GM12878 (cell line): ENCODE results near the gene UQCRH. TPM values are rescaled to one million over a fixed set of nuclear protein-coding genes. Genes with fewer than 3 reads are reported as not detected.

Experiments
- CBFB ChIP-seq: IDR thresholded peaks from 2 replicates; pipeline ENCODE4 v1.6.1; 2016; ENCODE audit warnings: antibody characterized with exemption, low read depth
- MEF2A ChIP-seq: IDR thresholded peaks from 2 replicates; pipeline ENCODE4 v1.6.1; 2011; ENCODE audit warnings: low read depth, mild to moderate bottlenecking, low read length, moderate library complexity; ENCODE audit not compliant: insufficient read depth
- NR2F1 ChIP-seq: fragments of 450-650 bp; conservative IDR thresholded peaks from 2 replicates; pipeline ENCODE4 v1.6.1; 2017; ENCODE audit warnings: mild to moderate bottlenecking
- RAD51 ChIP-seq: fragments of 450-650 bp; IDR thresholded peaks from 2 replicates; pipeline ENCODE4 v1.6.1; 2016; ENCODE audit warnings: moderate library complexity, mild to moderate bottlenecking, inconsistent platforms
- SIN3A ChIP-seq: IDR thresholded peaks from 2 replicates; pipeline ENCODE4 v1.6.1; 2012; ENCODE audit warnings: low read depth, low read length, improper control_type of control experiment
- WRNIP1 ChIP-seq: IDR thresholded peaks from 2 replicates; pipeline ENCODE4 v1.6.1; 2011; ENCODE audit warnings: low read depth, low read length, improper control_type of control experiment, borderline replicate concordance
- polyA plus RNA-seq, 11 experiments: library from polyadenylated mRNA; depleted of rRNA in 4 of 11; unstranded in 6 of 11; stranded (reverse) in 5 of 11; fragments of >200 nt; fragmentation: Nextera tagmentation in 4 of 11; fragmentation: Illumina TruSeq in 1 of 11; extraction: Ambion mirVana in 4 of 11; extraction: Trizol in 1 of 11; gene quantifications; 1 replicate in 1 of 11; 2 replicates in 10 of 11; pipeline versions ENCODE4 v1.2.1 to v1.2.3, GENCODE V29; 2011 to 2016; ENCODE audit warnings: inconsistent platforms in 2 of 11, missing spikeins in 2 of 11, low read depth in 1 of 11
- total RNA-seq, 4 experiments: library from RNA; depleted of rRNA in 3 of 4; stranded (reverse); fragments of >200 nt in 3 of 4; fragmentation: Illumina TruSeq in 1 of 4; extraction: Trizol in 1 of 4; gene quantifications; 2 replicates each; pipeline versions ENCODE4 v1.2.1 to v1.2.3, GENCODE V29; 2013 to 2021
- TF ChIP-seq, protein P1 (sequence below): fragments of 150-350 bp; IDR thresholded peaks from 2 replicates; pipeline ENCODE4 v1.6.1; 2016; ENCODE audit warnings: low read depth, low read length
- TF ChIP-seq, protein P2 (sequence below): fragments of 450-650 bp; IDR thresholded peaks from 2 replicates; pipeline ENCODE4 v1.6.1; 2017; ENCODE audit warnings: mild to moderate bottlenecking, low read depth, inconsistent platforms; ENCODE audit not compliant: poor library complexity, severe bottlenecking
- TF ChIP-seq, protein P3 (sequence below): fragments of 450-650 bp; conservative IDR thresholded peaks from 2 replicates; pipeline ENCODE4 v1.6.1; 2017; ENCODE audit warnings: mild to moderate bottlenecking, moderate library complexity
- TF ChIP-seq, protein P4 (sequence below): fragments of 450-650 bp; IDR thresholded peaks from 2 replicates; pipeline ENCODE4 v1.6.1; 2018; ENCODE audit warnings: borderline replicate concordance, mild to moderate bottlenecking; ENCODE audit not compliant: partially characterized antibody
- TF ChIP-seq, protein P5 (sequence below): fragments of 450-650 bp; IDR thresholded peaks from 2 replicates; pipeline ENCODE4 v1.6.1; 2016; ENCODE audit warnings: mild to moderate bottlenecking
- TF ChIP-seq, protein P6 (sequence below): fragments of 450-650 bp; formaldehyde crosslinking; IDR thresholded peaks from 2 replicates; pipeline ENCODE4 v1.5.0; 2022; ENCODE audit warnings: mild to moderate bottlenecking, missing genetic modification characterization

Gene UQCRH
- total and polyA plus RNA-seq, 10 of the 15 experiments (the other 5 are each of a cell fraction or from before 2014, with no cell fraction given), result 363 to 1,782 (median 597) TPM

DNA sequence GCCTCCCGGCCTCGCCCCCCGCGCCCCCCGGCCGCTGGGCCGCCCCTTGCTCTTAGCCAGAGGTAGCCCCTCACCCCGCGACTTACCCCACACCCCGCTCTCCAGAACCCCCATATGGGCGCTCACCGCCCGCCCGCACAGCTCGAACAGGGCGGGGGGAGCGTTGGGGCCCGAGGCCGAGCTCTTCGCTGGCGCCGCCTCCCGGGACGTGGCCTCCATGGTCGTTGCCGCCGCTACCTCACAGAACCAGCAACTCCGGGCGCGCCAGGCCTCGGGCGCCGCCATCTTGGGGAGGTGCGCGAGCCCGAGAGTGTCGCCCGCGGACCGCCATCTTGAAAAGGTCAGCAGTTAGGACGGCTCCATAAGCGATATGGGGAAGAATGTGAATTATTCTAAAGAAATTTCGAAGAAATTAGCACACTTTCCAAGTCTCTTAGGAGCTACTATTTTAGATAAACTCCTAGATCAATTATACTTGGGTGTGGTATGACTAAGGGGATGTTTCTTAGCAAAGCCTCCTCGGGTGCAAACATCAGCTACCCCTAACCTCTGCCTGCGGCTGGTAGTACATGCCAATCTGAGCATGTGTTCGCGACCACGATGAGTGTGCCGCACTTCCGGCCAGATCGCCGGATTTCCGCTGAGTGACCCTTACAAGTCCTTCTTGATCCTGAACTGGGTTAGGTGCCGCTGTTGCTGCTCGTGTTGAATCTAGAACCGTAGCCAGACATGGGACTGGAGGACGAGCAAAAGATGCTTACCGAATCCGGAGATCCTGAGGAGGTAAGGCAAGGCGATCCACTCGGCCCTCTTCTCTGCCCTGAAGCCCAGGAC, at the start of gene UQCRH, which contains the start of gene LRRC41 (continued):
- 0 out of 2 replicates have a peak, but pooled peaks have one; percentile 18 for TF ChIP-seq WRNIP1
- TF ChIP-seq CBFB, result peak; percentile 56; the same call in 1 of the 2 replicates
- TF ChIP-seq, protein P1, sequence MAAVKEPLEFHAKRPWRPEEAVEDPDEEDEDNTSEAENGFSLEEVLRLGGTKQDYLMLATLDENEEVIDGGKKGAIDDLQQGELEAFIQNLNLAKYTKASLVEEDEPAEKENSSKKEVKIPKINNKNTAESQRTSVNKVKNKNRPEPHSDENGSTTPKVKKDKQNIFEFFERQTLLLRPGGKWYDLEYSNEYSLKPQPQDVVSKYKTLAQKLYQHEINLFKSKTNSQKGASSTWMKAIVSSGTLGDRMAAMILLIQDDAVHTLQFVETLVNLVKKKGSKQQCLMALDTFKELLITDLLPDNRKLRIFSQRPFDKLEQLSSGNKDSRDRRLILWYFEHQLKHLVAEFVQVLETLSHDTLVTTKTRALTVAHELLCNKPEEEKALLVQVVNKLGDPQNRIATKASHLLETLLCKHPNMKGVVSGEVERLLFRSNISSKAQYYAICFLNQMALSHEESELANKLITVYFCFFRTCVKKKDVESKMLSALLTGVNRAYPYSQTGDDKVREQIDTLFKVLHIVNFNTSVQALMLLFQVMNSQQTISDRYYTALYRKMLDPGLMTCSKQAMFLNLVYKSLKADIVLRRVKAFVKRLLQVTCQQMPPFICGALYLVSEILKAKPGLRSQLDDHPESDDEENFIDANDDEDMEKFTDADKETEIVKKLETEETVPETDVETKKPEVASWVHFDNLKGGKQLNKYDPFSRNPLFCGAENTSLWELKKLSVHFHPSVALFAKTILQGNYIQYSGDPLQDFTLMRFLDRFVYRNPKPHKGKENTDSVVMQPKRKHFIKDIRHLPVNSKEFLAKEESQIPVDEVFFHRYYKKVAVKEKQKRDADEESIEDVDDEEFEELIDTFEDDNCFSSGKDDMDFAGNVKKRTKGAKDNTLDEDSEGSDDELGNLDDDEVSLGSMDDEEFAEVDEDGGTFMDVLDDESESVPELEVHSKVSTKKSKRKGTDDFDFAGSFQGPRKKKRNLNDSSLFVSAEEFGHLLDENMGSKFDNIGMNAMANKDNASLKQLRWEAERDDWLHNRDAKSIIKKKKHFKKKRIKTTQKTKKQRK, result no peak
- TF ChIP-seq, protein P2, sequence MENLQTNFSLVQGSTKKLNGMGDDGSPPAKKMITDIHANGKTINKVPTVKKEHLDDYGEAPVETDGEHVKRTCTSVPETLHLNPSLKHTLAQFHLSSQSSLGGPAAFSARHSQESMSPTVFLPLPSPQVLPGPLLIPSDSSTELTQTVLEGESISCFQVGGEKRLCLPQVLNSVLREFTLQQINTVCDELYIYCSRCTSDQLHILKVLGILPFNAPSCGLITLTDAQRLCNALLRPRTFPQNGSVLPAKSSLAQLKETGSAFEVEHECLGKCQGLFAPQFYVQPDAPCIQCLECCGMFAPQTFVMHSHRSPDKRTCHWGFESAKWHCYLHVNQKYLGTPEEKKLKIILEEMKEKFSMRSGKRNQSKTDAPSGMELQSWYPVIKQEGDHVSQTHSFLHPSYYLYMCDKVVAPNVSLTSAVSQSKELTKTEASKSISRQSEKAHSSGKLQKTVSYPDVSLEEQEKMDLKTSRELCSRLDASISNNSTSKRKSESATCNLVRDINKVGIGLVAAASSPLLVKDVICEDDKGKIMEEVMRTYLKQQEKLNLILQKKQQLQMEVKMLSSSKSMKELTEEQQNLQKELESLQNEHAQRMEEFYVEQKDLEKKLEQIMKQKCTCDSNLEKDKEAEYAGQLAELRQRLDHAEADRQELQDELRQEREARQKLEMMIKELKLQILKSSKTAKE, result peak; percentile 99
- TF ChIP-seq RAD51, result peak; percentile 92
- peak; percentile 70; the same call in 1 of the 2 replicates for TF ChIP-seq NR2F1
- TF ChIP-seq, protein P3, sequence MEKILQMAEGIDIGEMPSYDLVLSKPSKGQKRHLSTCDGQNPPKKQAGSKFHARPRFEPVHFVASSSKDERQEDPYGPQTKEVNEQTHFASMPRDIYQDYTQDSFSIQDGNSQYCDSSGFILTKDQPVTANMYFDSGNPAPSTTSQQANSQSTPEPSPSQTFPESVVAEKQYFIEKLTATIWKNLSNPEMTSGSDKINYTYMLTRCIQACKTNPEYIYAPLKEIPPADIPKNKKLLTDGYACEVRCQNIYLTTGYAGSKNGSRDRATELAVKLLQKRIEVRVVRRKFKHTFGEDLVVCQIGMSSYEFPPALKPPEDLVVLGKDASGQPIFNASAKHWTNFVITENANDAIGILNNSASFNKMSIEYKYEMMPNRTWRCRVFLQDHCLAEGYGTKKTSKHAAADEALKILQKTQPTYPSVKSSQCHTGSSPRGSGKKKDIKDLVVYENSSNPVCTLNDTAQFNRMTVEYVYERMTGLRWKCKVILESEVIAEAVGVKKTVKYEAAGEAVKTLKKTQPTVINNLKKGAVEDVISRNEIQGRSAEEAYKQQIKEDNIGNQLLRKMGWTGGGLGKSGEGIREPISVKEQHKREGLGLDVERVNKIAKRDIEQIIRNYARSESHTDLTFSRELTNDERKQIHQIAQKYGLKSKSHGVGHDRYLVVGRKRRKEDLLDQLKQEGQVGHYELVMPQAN, result no peak; the same call in 1 of the 2 replicates
- TF ChIP-seq, protein P4, sequence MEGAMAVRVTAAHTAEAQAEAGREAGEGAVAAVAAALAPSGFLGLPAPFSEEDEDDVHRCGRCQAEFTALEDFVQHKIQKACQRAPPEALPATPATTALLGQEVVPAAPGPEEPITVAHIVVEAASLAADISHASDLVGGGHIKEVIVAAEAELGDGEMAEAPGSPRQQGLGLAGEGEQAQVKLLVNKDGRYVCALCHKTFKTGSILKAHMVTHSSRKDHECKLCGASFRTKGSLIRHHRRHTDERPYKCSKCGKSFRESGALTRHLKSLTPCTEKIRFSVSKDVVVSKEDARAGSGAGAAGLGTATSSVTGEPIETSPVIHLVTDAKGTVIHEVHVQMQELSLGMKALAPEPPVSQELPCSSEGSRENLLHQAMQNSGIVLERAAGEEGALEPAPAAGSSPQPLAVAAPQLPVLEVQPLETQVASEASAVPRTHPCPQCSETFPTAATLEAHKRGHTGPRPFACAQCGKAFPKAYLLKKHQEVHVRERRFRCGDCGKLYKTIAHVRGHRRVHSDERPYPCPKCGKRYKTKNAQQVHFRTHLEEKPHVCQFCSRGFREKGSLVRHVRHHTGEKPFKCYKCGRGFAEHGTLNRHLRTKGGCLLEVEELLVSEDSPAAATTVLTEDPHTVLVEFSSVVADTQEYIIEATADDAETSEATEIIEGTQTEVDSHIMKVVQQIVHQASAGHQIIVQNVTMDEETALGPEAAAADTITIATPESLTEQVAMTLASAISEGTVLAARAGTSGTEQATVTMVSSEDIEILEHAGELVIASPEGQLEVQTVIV, result peak; percentile 95
- TF ChIP-seq MEF2A, result 0 out of 2 replicates have a peak, but pooled peaks have one; percentile 35
- TF ChIP-seq, protein P5, sequence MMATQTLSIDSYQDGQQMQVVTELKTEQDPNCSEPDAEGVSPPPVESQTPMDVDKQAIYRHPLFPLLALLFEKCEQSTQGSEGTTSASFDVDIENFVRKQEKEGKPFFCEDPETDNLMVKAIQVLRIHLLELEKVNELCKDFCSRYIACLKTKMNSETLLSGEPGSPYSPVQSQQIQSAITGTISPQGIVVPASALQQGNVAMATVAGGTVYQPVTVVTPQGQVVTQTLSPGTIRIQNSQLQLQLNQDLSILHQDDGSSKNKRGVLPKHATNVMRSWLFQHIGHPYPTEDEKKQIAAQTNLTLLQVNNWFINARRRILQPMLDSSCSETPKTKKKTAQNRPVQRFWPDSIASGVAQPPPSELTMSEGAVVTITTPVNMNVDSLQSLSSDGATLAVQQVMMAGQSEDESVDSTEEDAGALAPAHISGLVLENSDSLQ, result peak; percentile 64
- TF ChIP-seq SIN3A, result peak; percentile 16; the same call in 1 of the 2 replicates
- TF ChIP-seq, protein P6, sequence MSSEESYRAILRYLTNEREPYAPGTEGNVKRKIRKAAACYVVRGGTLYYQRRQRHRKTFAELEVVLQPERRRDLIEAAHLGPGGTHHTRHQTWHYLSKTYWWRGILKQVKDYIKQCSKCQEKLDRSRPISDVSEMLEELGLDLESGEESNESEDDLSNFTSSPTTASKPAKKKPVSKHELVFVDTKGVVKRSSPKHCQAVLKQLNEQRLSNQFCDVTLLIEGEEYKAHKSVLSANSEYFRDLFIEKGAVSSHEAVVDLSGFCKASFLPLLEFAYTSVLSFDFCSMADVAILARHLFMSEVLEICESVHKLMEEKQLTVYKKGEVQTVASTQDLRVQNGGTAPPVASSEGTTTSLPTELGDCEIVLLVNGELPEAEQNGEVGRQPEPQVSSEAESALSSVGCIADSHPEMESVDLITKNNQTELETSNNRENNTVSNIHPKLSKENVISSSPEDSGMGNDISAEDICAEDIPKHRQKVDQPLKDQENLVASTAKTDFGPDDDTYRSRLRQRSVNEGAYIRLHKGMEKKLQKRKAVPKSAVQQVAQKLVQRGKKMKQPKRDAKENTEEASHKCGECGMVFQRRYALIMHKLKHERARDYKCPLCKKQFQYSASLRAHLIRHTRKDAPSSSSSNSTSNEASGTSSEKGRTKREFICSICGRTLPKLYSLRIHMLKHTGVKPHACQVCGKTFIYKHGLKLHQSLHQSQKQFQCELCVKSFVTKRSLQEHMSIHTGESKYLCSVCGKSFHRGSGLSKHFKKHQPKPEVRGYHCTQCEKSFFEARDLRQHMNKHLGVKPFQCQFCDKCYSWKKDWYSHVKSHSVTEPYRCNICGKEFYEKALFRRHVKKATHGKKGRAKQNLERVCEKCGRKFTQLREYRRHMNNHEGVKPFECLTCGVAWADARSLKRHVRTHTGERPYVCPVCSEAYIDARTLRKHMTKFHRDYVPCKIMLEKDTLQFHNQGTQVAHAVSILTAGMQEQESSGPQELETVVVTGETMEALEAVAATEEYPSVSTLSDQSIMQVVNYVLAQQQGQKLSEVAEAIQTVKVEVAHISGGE, result no peak
